SK-N-SH (cell line): Measurements from ENCODE around the gene PEDS1. TPM values are rescaled to one million over a fixed set of nuclear protein-coding genes. Genes with fewer than 3 reads are reported as not detected.

ENCODE experiments used
- CTCF ChIA-PET: fragments of 300-600, 350-600 bp; formaldehyde crosslinking; extraction: SDS; loops from one replicate; lab custom pipeline; 2021; lab: Yijun Ruan, JAX
- POLR2A ChIA-PET: fragments of 350-600 bp; sonication (Branson Sonifier 250); formaldehyde crosslinking; extraction: SDS; loops from one replicate; lab custom pipeline; 2020; ENCODE audit warnings: antibody characterized with exemption, inconsistent platforms; lab: Yijun Ruan, JAX
- DNase-seq: peaks from one replicate; pipeline ENCODE4 v3.0.0; 2012
- H2AFZ ChIP-seq: fragments of 200-600 bp; sonication (generic); 2 replicates; pipeline ENCODE4 v1.8.1; 2016; ENCODE audit warnings: antibody characterized with exemption, mild to moderate bottlenecking, low read depth
- H3F3A ChIP-seq: fragments of 200-600 bp; sonication (generic); replicated peaks from 2 replicates; pipeline ENCODE3; 2016; ENCODE audit warnings: antibody characterized with exemption, mild to moderate bottlenecking; ENCODE audit not compliant: insufficient read depth
- H3K27ac ChIP-seq, 2 experiments: fragments of 200-500 bp in 1 of 2; fragments of 200-600 bp in 1 of 2; sonication (Bioruptor generic) in 1 of 2; sonication (generic), shearing (Covaris generic) in 1 of 2; 2 replicates each; pipeline versions ENCODE4 v1.5.1 to v1.6.1; 2014 to 2016; ENCODE audit warnings: low read depth in 2 of 2, inconsistent platforms in 1 of 2, low read length in 1 of 2, mild to moderate bottlenecking in 1 of 2, mixed read lengths in 1 of 2
- H3K27me3 ChIP-seq: fragments of 200-600 bp; sonication (generic), shearing (Covaris generic); 2 replicates; pipeline ENCODE4 v1.6.1; 2016; ENCODE audit warnings: mixed run types; ENCODE audit not compliant: insufficient read depth
- H3K36me3 ChIP-seq, 2 experiments: fragments of 200-500 bp in 1 of 2; fragments of 200-600 bp in 1 of 2; sonication (Bioruptor generic) in 1 of 2; sonication (generic) in 1 of 2; replicated peaks in 1 of 2; 2 replicates each; pipeline versions ENCODE3 to v1.5.1; 2014 to 2016; ENCODE audit warnings: low read length in 1 of 2, mild to moderate bottlenecking in 1 of 2; ENCODE audit not compliant: insufficient read depth in 2 of 2, control insufficient read depth in 1 of 2
- H3K4me1 ChIP-seq, 2 experiments: fragments of 200-500 bp in 1 of 2; fragments of 200-600 bp in 1 of 2; sonication (Bioruptor generic) in 1 of 2; sonication (generic), shearing (Covaris generic) in 1 of 2; 2 replicates each; pipeline versions ENCODE4 v1.5.1 to v1.6.1; 2014 to 2016; ENCODE audit warnings: low read depth in 1 of 2, low read length in 1 of 2, mixed run types in 1 of 2; ENCODE audit not compliant: insufficient read depth in 2 of 2, control insufficient read depth in 1 of 2
- H3K4me2 ChIP-seq: fragments of 200-600 bp; sonication (generic), shearing (Covaris generic); 2 replicates; pipeline ENCODE4 v1.6.1; 2017; ENCODE audit warnings: mixed run types
- H3K4me3 ChIP-seq, 2 experiments: fragments of 200-500 bp in 1 of 2; fragments of 200-600 bp in 1 of 2; sonication (Bioruptor generic) in 1 of 2; sonication (generic), shearing (Covaris generic) in 1 of 2; 2 replicates each; pipeline versions ENCODE4 v1.5.1 to v1.8.1; 2014 to 2016; ENCODE audit warnings: low read depth in 2 of 2, inconsistent platforms in 1 of 2, low read length in 1 of 2, mild to moderate bottlenecking in 1 of 2, mixed read lengths in 1 of 2, moderate library complexity in 1 of 2
- H3K79me2 ChIP-seq: fragments of 200-600 bp; sonication (generic); 2 replicates; pipeline ENCODE4 v1.8.1; 2017; ENCODE audit warnings: mild to moderate bottlenecking; ENCODE audit not compliant: insufficient read depth
- H3K9ac ChIP-seq: fragments of 200-600 bp; sonication (generic); 2 replicates; pipeline ENCODE4 v1.6.1; 2017; ENCODE audit warnings: mixed run types
- H3K9me2 ChIP-seq: fragments of 200-600 bp; sonication (generic); 2 replicates; pipeline ENCODE4 v1.6.1; 2017; ENCODE audit warnings: mixed run types
- H3K9me3 ChIP-seq: fragments of 200-600 bp; sonication (generic); 2 replicates; pipeline ENCODE4 v1.6.1; 2017; ENCODE audit warnings: mixed run types, mild to moderate bottlenecking, moderate library complexity
- H4K20me1 ChIP-seq: fragments of 200-600 bp; sonication (generic); 2 replicates; pipeline ENCODE4 v1.6.1; 2017; ENCODE audit warnings: mild to moderate bottlenecking, mixed run types; ENCODE audit not compliant: insufficient read depth
- ELF1 ChIP-seq: IDR thresholded peaks from 2 replicates; pipeline ENCODE4 v1.4.0; 2012
- EP300 ChIP-seq, 2 experiments: IDR thresholded peaks; 2 replicates each; pipeline versions ENCODE4 v1.4.0 to v1.6.1; 2012; ENCODE audit warnings: borderline replicate concordance in 1 of 2, low read depth in 1 of 2, low read length in 1 of 2
- FOSL2 ChIP-seq: IDR thresholded peaks from 2 replicates; pipeline ENCODE4 v1.4.0; 2012; ENCODE audit warnings: low read depth, mild to moderate bottlenecking, moderate library complexity, borderline replicate concordance
- FOXJ3 ChIP-seq: sonication (generic); formaldehyde crosslinking; IDR thresholded peaks from 2 replicates; pipeline ENCODE4 v1.5.1; 2020; ENCODE audit warnings: mild to moderate bottlenecking, missing genetic modification reagents
- FOXM1 ChIP-seq: IDR thresholded peaks from 2 replicates; pipeline ENCODE4 v1.4.0; 2012; ENCODE audit warnings: low read depth, mild to moderate bottlenecking
- GABPA ChIP-seq: IDR thresholded peaks from 2 replicates; pipeline ENCODE4 v1.4.0; 2012; ENCODE audit warnings: low read depth, mild to moderate bottlenecking
- GATA2 ChIP-seq: sonication (generic); formaldehyde crosslinking; IDR thresholded peaks from 2 replicates; pipeline ENCODE4 v1.5.0; 2020; ENCODE audit warnings: mild to moderate bottlenecking, missing genetic modification reagents
- MEF2A ChIP-seq: IDR thresholded peaks from 2 replicates; pipeline ENCODE4 v1.4.0; 2012; ENCODE audit warnings: low read depth, borderline replicate concordance
- NFIC ChIP-seq: IDR thresholded peaks from 2 replicates; pipeline ENCODE4 v1.4.0; 2012; ENCODE audit warnings: borderline replicate concordance
- POLR2AphosphoS5 ChIP-seq: IDR thresholded peaks from 2 replicates; pipeline ENCODE4 v1.6.1; 2012; ENCODE audit warnings: low read depth, low read length
- RAD21 ChIP-seq: IDR thresholded peaks from 2 replicates; pipeline ENCODE4 v1.6.1; 2012; ENCODE audit warnings: mild to moderate bottlenecking, low read length
- RCOR1 ChIP-seq: fragments of 150-350 bp; IDR thresholded peaks from 2 replicates; pipeline ENCODE4 v1.6.1; 2017; ENCODE audit warnings: antibody characterized with exemption, low read length
- SMC3 ChIP-seq: IDR thresholded peaks from 2 replicates; pipeline ENCODE4 v1.6.1; 2012; ENCODE audit warnings: low read depth, low read length, improper control_type of control experiment
- TAF1 ChIP-seq: IDR thresholded peaks from 2 replicates; pipeline ENCODE4 v1.6.1; 2012; ENCODE audit warnings: low read depth, mild to moderate bottlenecking, low read length, moderate library complexity, borderline replicate concordance
- TEAD4 ChIP-seq: IDR thresholded peaks from 2 replicates; pipeline ENCODE4 v1.4.0; 2012; ENCODE audit warnings: mild to moderate bottlenecking, borderline replicate concordance; ENCODE audit not compliant: insufficient read depth
- ZBTB33 ChIP-seq: IDR thresholded peaks from 2 replicates; pipeline ENCODE4 v1.4.0; 2012; ENCODE audit warnings: low read depth, borderline replicate concordance
- WGBS: methylation state at CpG from one replicate; pipeline ENCODE4 v1.1.6; 2017; ENCODE audit warnings: low lambda C conversion rate; 5-methylcytosine and 5-hydroxymethylcytosine counted together
- polyA plus RNA-seq, 3 experiments: library from polyadenylated mRNA; depleted of rRNA; stranded (reverse); fragments of >200 nt; gene quantifications; 2 replicates each; pipeline ENCODE4 v1.2.3, GENCODE V29; 2012
- TF ChIP-seq, protein P1 (sequence below): fragments of 200-600 bp; sonication (generic); IDR thresholded peaks from 2 replicates; pipeline ENCODE4 v1.6.1; 2017; ENCODE audit warnings: antibody characterized with exemption, mild to moderate bottlenecking, moderate library complexity
- TF ChIP-seq, protein P2 (sequence below): IDR thresholded peaks from 2 replicates; pipeline ENCODE4 v1.4.0; 2012; ENCODE audit warnings: low read depth
- TF ChIP-seq, protein P3 (sequence below): IDR thresholded peaks from 2 replicates; pipeline ENCODE4 v1.6.1; 2012; ENCODE audit warnings: mild to moderate bottlenecking, low read depth, low read length, moderate library complexity
- TF ChIP-seq, protein P4 (sequence below): IDR thresholded peaks from 2 replicates; pipeline ENCODE4 v1.4.0; 2012; ENCODE audit warnings: low read depth, borderline replicate concordance

Gene PEDS1
- polyA plus RNA-seq, 1 of the 3 experiments (the other 2 are of a cell fraction): 18.3 TPM

GRCh38 chr20:50108556-50109235 is 44.8 kb downstream of the PEDS1 start:
- no peaks in the 10 kb centered on the region for H3K9me3 ChIP-seq
- peaks cover 73% of the 10 kb centered on the region for H4K20me1 ChIP-seq
- no peak overlapping the region for H3K27ac ChIP-seq
- peaks cover 30 to 52% of the 10 kb centered on the region in 2 experiments; a peak in 3 of 4 replicates for H3K4me1 ChIP-seq
- H3K27me3 ChIP-seq: no peaks in the 10 kb centered on the region
- peaks cover 100% of the 10 kb centered on the region for H3K79me2 ChIP-seq
- ChIA-PET CTCF (interaction anchor here (0.9 to 7.9 kb wide), 4 partner anchors 8 to 61 kb away, joined by 3 to 48 read pairs (median 4); no protein-coding TSS in a partner anchor), POLR2A (interaction anchor here (0.7 kb wide), 1 partner anchor 130 kb away, joined by 3 read pairs; no protein-coding TSS in a partner anchor)
- WGBS: 85% methylated on average over 4 of the region's 4 CpGs
- H3K4me2 ChIP-seq: no peak overlapping the region
- H3K36me3 ChIP-seq: peaks cover 9 to 15% of the 10 kb centered on the region in 2 experiments
- no peak for DNase-seq
- TF ChIP-seq RAD21 (no peak), TEAD4 (no peak), EP300 (IDR thresholded peaks at IDR 0.05; ENCODE audit: borderline replicate concordance in 1 of 2, low read depth in 1 of 2, low read length in 1 of 2) (no peak), FOSL2 (no peak), GATA2 (CRISPR knock-in tag) (no peak), POLR2AphosphoS5 (no peak), RCOR1 (no peak), SMC3 (no peak), MEF2A (no peak), ZBTB33 (no peak), ELF1 (no peak), FOXM1 (no peak), GABPA (no peak), FOXJ3 (no peak), TAF1 (no peak), NFIC (no peak)
- TF ChIP-seq, protein P1, sequence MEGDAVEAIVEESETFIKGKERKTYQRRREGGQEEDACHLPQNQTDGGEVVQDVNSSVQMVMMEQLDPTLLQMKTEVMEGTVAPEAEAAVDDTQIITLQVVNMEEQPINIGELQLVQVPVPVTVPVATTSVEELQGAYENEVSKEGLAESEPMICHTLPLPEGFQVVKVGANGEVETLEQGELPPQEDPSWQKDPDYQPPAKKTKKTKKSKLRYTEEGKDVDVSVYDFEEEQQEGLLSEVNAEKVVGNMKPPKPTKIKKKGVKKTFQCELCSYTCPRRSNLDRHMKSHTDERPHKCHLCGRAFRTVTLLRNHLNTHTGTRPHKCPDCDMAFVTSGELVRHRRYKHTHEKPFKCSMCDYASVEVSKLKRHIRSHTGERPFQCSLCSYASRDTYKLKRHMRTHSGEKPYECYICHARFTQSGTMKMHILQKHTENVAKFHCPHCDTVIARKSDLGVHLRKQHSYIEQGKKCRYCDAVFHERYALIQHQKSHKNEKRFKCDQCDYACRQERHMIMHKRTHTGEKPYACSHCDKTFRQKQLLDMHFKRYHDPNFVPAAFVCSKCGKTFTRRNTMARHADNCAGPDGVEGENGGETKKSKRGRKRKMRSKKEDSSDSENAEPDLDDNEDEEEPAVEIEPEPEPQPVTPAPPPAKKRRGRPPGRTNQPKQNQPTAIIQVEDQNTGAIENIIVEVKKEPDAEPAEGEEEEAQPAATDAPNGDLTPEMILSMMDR: no peak
- TF ChIP-seq, protein P2, sequence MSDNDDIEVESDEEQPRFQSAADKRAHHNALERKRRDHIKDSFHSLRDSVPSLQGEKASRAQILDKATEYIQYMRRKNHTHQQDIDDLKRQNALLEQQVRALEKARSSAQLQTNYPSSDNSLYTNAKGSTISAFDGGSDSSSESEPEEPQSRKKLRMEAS: no peak
- TF ChIP-seq, protein P3, sequence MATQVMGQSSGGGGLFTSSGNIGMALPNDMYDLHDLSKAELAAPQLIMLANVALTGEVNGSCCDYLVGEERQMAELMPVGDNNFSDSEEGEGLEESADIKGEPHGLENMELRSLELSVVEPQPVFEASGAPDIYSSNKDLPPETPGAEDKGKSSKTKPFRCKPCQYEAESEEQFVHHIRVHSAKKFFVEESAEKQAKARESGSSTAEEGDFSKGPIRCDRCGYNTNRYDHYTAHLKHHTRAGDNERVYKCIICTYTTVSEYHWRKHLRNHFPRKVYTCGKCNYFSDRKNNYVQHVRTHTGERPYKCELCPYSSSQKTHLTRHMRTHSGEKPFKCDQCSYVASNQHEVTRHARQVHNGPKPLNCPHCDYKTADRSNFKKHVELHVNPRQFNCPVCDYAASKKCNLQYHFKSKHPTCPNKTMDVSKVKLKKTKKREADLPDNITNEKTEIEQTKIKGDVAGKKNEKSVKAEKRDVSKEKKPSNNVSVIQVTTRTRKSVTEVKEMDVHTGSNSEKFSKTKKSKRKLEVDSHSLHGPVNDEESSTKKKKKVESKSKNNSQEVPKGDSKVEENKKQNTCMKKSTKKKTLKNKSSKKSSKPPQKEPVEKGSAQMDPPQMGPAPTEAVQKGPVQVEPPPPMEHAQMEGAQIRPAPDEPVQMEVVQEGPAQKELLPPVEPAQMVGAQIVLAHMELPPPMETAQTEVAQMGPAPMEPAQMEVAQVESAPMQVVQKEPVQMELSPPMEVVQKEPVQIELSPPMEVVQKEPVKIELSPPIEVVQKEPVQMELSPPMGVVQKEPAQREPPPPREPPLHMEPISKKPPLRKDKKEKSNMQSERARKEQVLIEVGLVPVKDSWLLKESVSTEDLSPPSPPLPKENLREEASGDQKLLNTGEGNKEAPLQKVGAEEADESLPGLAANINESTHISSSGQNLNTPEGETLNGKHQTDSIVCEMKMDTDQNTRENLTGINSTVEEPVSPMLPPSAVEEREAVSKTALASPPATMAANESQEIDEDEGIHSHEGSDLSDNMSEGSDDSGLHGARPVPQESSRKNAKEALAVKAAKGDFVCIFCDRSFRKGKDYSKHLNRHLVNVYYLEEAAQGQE: no peak
- TF ChIP-seq, protein P4, sequence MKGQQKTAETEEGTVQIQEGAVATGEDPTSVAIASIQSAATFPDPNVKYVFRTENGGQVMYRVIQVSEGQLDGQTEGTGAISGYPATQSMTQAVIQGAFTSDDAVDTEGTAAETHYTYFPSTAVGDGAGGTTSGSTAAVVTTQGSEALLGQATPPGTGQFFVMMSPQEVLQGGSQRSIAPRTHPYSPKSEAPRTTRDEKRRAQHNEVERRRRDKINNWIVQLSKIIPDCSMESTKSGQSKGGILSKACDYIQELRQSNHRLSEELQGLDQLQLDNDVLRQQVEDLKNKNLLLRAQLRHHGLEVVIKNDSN: no peak
- H3K4me3 ChIP-seq: no peak overlapping the region
- H3K9ac ChIP-seq: no peak overlapping the region
- H2AFZ ChIP-seq: no peak overlapping the region
- peaks cover 29% of the 10 kb centered on the region for H3F3A ChIP-seq
- H3K9me2 ChIP-seq: no peaks in the 10 kb centered on the region
